DND-41 (cell line): Measurements from ENCODE around the gene GLYR1.

ENCODE experiments used
- ATAC-seq: fragments of 200-7000 bp; cut with Tn5 transposase; 3 replicates; pipeline ENCODE4 v1.9.1; 2021; ENCODE audit warnings: low read depth; ENCODE audit not compliant: insufficient read depth
- DNase-seq: peaks from one replicate; pipeline ENCODE4 v3.0.0-alpha.2; 2020
- H2AFZ ChIP-seq: 2 replicates; pipeline ENCODE4 v1.6.0; 2012; ENCODE audit warnings: low read depth, low read length
- H3K27ac ChIP-seq: 2 replicates; pipeline ENCODE4 v1.5.1; 2012; ENCODE audit warnings: low read length, inconsistent platforms
- H3K27me3 ChIP-seq: fragments of 200-600 bp; sonication (generic); 2 replicates; pipeline ENCODE4 v1.6.0; 2012; ENCODE audit warnings: low read length, mild to moderate bottlenecking, inconsistent platforms; ENCODE audit not compliant: insufficient read depth, poor library complexity
- H3K36me3 ChIP-seq: 2 replicates; pipeline ENCODE4 v1.5.1; 2012; ENCODE audit warnings: low read length, inconsistent platforms; ENCODE audit not compliant: insufficient read depth
- H3K4me1 ChIP-seq: 2 replicates; pipeline ENCODE4 v1.5.1; 2012; ENCODE audit warnings: mild to moderate bottlenecking, low read length; ENCODE audit not compliant: insufficient read depth
- H3K4me2 ChIP-seq: 2 replicates; pipeline ENCODE4 v1.6.0; 2012; ENCODE audit warnings: mild to moderate bottlenecking, moderate library complexity, low read length, inconsistent platforms; ENCODE audit not compliant: insufficient read depth
- H3K4me3 ChIP-seq, 2 experiments: fragments of 200-600 bp in 1 of 2; shearing (Covaris generic) in 1 of 2; 2 replicates each; pipeline ENCODE4 v1.5.1; 2012 to 2016; ENCODE audit warnings: inconsistent platforms in 2 of 2, low read length in 2 of 2, mild to moderate bottlenecking in 2 of 2, low read depth in 1 of 2, moderate library complexity in 1 of 2
- H3K79me2 ChIP-seq: 2 replicates; pipeline ENCODE4 v1.6.0; 2012; ENCODE audit warnings: low read length, inconsistent platforms; ENCODE audit not compliant: insufficient read depth
- H3K9ac ChIP-seq: 2 replicates; pipeline ENCODE4 v1.6.0; 2012; ENCODE audit warnings: low read depth, mild to moderate bottlenecking, inconsistent platforms, low read length, moderate library complexity
- H3K9me3 ChIP-seq: 2 replicates; pipeline ENCODE4 v1.5.1; 2012; ENCODE audit warnings: low read length, moderate library complexity, mild to moderate bottlenecking, inconsistent platforms; ENCODE audit not compliant: insufficient read depth, severe bottlenecking
- H4K20me1 ChIP-seq: 2 replicates; pipeline ENCODE4 v1.6.0; 2012; ENCODE audit warnings: low read length; ENCODE audit not compliant: insufficient read depth
- CTCF ChIP-seq: IDR thresholded peaks from 2 replicates; pipeline ENCODE4 v1.5.1; 2012; ENCODE audit warnings: borderline replicate concordance, low read length, moderate library complexity, mild to moderate bottlenecking; ENCODE audit not compliant: poor library complexity, severe bottlenecking; ENCODE audit errors: extremely low read depth
- EZH2 ChIP-seq: IDR thresholded peaks from 3 replicates; pipeline ENCODE4 v1.6.1; 2012; ENCODE audit warnings: borderline replicate concordance, low read depth, mild to moderate bottlenecking, moderate library complexity, low read length, inconsistent platforms; ENCODE audit not compliant: severe bottlenecking

GLYR1 gene

GRCh38 chr16:4855804-4856203 is 8.7 kb upstream of the GLYR1 start:
- Histone ChIP-seq H4K20me1 (peaks cover 42% of the 10 kb centered on the region), H3K9ac (no peak overlapping the region), H3K4me1 (no peaks in the 10 kb centered on the region; the same call in 1 of the 2 replicates), H3K27ac (no peak overlapping the region), H3K4me2 (no peak overlapping the region), H2AFZ (no peak overlapping the region), H3K36me3 (peaks cover 85% of the 10 kb centered on the region), H3K4me3 (no peak overlapping the region), H3K27me3 (no peaks in the 10 kb centered on the region), H3K79me2 (peaks cover 44% of the 10 kb centered on the region), H3K9me3 (no peaks in the 10 kb centered on the region)
- TF ChIP-seq EZH2 (no peak), CTCF (no peak)
- ATAC-seq (no peak), DNase-seq (no peak)

DNA sequence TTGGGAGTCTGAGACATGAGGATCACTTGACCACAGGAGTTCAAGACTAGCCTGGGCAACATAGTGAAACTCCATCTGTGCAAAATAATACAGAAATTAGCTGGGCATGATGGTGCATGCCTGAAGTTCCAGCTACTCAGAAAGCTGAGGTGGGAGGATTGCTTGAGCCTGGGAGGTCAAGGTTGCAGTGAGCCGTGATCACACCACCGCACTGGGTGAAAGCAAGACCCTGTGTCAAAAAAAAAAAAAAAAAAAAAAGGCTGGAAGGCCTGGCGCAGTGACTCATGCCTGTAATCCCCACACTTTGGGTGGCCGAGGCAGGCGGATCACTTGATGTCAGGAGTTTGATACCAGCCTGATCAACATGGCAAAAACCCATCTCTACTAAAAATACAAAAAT is 8.3 kb upstream of the GLYR1 start:
- no peak for ATAC-seq
- TF ChIP-seq CTCF, result no peak
- TF ChIP-seq EZH2, result no peak
- Histone ChIP-seq H3K4me3 (no peak overlapping the region), H2AFZ (no peak overlapping the region), H4K20me1 (peaks cover 44% of the 10 kb centered on the region), H3K27ac (no peak overlapping the region), H3K9ac (no peak overlapping the region), H3K36me3 (peaks cover 80% of the 10 kb centered on the region), H3K4me1 (peaks cover 3% of the 10 kb centered on the region), H3K27me3 (no peaks in the 10 kb centered on the region), H3K79me2 (peaks cover 45% of the 10 kb centered on the region), H3K4me2 (no peak overlapping the region), H3K9me3 (no peaks in the 10 kb centered on the region)
- no peak for DNase-seq

DNA sequence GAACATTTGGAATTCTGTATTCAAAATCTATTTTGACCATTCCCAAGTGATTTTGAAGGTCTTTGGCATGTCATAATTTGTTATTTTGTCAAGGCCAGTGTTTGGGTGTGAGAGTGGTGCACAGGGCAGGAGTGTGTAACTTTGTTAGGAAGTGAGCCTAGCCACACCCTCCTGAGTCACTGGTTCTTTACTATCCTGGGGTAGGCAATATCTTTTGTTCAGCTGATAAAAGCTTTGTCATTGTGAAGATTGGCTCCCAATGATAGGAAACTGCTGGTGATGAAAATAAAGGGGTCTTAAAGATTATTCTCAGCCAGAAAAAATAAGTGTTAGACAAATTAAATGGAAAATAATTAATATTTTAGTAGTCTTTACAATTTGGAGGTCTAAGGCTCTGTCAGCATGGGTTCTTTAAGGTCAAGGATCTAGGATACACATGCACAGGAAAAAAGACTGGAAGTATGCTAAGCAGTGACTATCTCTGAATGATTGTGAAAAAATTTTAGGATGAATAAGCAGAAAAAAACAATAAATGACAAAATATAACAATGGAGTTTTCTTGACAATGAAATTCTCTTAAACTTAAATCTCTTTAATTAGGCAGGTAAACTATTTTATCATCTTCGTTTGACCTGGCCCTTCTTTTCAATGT is 5.3 kb upstream of the GLYR1 start:
- Histone ChIP-seq H3K27ac (no peak overlapping the region), H3K9me3 (no peaks in the 10 kb centered on the region), H3K4me2 (no peak overlapping the region; the same call in 1 of the 2 replicates), H3K9ac (no peak overlapping the region), H3K27me3 (no peaks in the 10 kb centered on the region), H3K4me3 (no peak overlapping the region), H2AFZ (no peak overlapping the region), H3K79me2 (peaks cover 69% of the 10 kb centered on the region), H3K36me3 (peaks cover 63% of the 10 kb centered on the region), H3K4me1 (peaks cover 27% of the 10 kb centered on the region), H4K20me1 (peaks cover 58% of the 10 kb centered on the region)
- no peak for ATAC-seq
- DNase-seq, result no peak
- no peak for TF ChIP-seq CTCF
- no peak for TF ChIP-seq EZH2

DNA sequence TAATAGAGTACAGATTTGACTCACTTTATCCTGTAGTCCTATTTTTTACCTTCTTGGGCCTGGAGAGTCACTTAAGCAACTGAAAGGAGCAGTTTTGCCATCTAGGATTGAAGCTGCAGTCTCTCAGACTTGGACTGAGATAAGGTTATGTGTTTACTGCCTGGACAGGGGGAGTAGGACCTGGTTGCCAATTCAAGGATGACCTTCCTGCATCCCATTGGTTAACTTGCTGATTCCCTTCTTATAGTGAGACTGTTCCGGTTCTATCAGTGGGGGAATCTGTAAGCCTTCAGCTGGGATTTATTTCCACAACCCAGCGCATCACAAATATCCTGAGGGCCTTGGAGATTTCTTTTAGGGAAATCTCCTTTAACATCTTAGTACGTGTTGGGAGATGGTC is 3.1 kb upstream of the GLYR1 start:
- TF ChIP-seq CTCF, result no peak
- TF ChIP-seq EZH2, result no peak
- Histone ChIP-seq H3K79me2 (peaks cover 82% of the 10 kb centered on the region), H3K4me2 (peak overlapping the region; percentile 100), H3K4me1 (peaks cover 40% of the 10 kb centered on the region), H3K27ac (no peak overlapping the region), H3K9ac (peak overlapping the region; percentile 40; the same call in 1 of the 2 replicates), H3K36me3 (peaks cover 49% of the 10 kb centered on the region), H2AFZ (no peak overlapping the region), H3K4me3 (peak overlapping the region in 1 of 2 experiments; percentile 95; a peak in 1 of 4 replicates), H3K9me3 (no peaks in the 10 kb centered on the region), H4K20me1 (peaks cover 69% of the 10 kb centered on the region), H3K27me3 (no peaks in the 10 kb centered on the region)
- no peak for ATAC-seq
- DNase-seq, result no peak
